GM12873 (cell line): ENCODE data around the gene XRCC1.

Source experiments
- TF ChIP-seq, protein P1 (sequence below): IDR thresholded peaks from 2 replicates; pipeline ENCODE4 v1.5.1; 2012; ENCODE audit warnings: low read depth, mild to moderate bottlenecking, moderate library complexity, low read length, control low read depth; ENCODE audit not compliant: insufficient read depth; ENCODE audit errors: missing control alignments

The XRCC1 gene

DNA sequence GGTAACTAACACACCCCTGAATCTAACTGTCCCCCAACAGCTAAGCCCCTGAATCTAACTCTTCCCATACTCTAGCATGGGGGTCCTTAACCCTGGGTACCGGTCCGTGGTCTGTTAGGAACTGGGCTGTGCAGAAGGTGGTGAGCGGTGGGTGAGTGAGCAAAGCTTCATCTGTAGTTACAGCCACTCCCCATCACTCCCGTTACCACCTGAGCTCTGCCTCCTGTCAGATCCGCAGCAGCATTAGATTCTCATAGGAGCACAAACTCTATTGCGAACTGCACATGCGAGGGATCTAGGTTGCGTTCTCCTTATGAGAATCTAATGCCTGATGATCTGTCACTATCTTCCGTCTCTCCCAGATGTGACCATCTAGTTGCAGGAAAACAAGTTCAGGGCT, 64.6 kb downstream of the XRCC1 start:
- TF ChIP-seq, protein P1, sequence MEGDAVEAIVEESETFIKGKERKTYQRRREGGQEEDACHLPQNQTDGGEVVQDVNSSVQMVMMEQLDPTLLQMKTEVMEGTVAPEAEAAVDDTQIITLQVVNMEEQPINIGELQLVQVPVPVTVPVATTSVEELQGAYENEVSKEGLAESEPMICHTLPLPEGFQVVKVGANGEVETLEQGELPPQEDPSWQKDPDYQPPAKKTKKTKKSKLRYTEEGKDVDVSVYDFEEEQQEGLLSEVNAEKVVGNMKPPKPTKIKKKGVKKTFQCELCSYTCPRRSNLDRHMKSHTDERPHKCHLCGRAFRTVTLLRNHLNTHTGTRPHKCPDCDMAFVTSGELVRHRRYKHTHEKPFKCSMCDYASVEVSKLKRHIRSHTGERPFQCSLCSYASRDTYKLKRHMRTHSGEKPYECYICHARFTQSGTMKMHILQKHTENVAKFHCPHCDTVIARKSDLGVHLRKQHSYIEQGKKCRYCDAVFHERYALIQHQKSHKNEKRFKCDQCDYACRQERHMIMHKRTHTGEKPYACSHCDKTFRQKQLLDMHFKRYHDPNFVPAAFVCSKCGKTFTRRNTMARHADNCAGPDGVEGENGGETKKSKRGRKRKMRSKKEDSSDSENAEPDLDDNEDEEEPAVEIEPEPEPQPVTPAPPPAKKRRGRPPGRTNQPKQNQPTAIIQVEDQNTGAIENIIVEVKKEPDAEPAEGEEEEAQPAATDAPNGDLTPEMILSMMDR, result no peak

DNA sequence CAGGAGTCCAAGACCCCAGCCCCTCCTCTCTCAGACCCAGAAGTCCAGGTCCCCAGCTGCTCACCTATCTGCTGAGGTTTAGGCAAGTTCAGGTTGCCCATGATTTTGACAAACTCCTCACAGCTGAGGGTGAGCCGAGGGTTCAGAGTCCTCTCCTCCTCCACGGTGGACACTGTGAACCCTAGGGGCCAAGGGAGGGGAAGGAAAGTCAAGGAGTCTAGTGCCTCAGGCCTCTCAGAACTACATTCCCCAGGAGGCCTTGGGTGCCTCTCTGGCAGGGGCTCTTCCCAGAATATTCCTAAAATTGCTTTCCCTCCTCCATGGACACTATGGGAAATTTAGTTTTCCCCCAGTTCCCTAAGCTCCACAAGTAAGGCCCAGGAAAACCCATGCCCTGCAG, 67.4 kb downstream of the XRCC1 start:
- TF ChIP-seq, protein P1, result no peak

DNA sequence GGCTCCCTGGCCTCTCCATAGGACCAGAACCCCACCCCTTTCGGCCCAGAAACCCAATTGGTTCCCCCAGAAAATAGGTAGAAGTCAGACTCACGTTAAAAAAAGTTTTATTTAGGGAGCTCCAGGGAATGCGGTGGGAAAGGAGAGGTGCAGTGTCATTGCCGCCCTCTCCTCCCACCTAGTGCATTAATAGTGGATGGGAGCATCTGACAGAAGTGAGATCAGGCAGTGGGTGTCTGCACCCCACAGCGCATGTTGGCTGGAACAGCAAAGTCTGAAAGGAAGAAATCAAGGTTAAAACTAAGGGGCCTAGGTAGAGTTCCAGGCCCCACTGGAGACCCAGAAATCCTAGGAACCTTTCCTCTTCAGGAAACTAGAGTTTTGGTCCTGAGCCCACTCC, 68.7 kb downstream of the XRCC1 start:
- TF ChIP-seq, protein P1, result no peak

DNA sequence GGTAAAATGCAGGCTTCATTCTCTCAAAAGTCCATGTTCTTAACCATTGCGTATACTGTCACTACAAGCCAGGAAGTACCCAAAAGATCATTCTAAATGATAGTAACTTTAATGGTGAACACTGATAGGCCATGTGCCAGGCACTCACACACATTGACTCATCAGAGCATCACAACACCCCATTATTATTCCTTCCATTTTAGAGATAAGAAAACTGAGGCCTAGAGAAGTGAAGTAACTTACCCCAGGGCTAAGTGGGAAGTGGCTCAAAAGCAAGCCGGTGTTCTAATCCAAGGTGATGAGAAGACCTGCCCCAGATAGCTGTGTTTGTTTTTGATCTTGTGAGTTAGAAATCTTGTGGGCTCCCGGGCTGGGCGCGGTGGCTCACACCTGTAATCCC, 69.4 kb downstream of the XRCC1 start:
- TF ChIP-seq, protein P1, result no peak

DNA sequence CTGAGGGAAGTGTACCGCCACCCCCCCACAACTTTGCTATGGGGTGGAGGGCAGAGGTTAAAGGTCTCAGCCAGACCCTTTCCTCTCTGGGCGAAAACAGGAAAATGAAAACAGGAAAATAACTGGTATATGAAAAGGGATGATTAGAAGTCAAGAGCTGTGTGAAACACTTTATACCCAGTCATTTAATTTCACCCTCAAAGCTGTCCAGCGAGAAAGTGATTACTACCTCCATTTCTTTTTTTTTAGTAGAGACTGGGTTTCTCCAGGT, 70.2 kb downstream of the XRCC1 start:
- TF ChIP-seq, protein P1, result no peak

DNA sequence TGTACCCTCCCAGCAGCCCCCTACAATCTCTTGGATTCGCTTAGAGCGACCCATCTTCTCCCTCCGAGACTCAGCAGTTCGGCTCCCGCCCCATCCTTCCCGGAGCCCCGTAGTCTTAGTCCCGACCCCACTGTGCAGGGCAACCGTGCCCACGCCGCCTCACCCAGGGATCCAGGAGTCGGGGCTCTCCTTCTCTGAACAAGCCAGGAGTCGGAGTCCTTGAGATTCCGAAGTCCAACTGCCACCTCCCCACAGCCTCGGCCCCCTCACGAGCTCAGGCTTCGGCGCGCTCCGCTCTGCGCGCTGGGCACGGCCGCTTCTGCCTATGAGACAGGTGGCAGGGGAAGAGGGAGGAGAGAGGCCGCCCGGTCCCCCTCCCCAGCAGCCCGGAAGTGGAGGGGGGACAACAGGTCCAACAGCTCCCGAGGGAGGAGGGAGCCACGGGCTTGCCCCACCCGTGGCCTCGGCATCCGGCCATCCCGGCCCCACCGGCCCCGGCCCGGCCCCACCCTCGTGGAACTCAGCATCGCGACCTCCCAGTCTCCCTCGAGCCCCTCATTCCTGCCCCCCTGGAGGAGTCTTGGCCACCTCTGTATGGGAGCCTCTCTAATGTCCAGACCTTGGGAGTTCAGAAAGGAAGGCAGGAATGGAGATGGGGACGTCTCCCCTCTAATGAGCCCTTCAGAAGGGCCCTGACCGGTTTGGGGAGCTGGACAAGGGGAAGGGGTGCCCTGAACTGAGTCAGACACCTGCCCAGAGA, 70.7 kb downstream of the XRCC1 start, which contains the start of gene PHLDB3:
Gene PHLDB3 (minus strand): TSS at position 321 of the 760 bp plus-strand sequence. CDS start 628 bp downstream, outside the sequence.
- TF ChIP-seq, protein P1, result no peak

DNA sequence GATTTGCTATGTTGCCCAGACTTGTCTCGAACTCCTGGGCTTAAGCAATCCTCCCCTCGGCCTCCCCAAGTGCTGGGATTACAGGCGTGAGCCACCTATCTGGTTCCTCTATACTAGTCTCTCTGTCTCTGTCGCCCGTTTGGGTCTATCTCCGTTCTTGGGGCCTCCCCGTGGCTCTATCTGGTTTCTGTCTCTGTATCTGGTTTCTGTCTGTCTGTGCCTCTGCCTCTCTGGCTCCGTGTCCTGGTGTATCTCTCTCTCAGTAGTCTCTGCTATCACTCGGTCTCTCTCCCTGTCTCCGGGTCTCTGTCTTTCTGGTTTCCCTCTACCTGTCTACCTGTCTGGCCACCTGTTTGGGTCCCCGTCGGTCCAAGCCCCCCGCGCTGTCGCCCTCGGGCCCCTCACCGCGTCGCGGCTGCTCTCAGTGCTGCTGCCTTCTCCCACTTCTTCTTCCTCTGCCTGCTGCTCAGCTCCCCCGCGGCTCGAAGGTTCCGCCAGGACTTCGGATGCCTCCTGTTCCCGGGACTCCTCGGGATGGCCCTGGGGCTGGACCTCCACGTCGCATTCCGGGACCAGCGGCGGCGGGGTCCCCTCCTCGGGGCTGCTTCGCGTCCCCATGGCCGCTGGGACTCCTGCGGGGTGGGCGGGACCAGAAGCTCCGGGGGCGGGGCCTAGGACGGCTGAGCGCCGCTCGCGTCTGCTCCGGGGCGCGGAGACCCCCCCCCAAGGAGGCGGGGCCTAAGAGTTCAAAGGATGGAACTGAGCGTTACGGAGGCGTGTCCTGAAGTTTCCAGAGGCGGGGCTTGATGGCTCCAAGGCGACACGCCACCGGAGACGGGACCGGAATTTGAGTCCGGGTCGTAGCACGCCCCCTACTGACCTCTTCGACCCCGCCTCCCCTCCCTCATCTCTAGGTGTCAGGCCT, 71.6 kb downstream of the XRCC1 start:
- TF ChIP-seq, protein P1, result peak; percentile 31
